Activated CD4-positive, alpha-beta T cell treated with anti-CD3 and anti-CD28 coated beads, Interleukin-2, amount 50 U/mL, for 24 hours (primary cell): ENCODE measurements around the gene OGA.

Experiments
- DNase-seq, 2 donors: peaks; one replicate each; pipeline ENCODE4 v3.0.0-alpha.2; 2020; ENCODE audit warnings: low read depth in 1 of 2, low spot score in 1 of 2

OGA gene

DNA sequence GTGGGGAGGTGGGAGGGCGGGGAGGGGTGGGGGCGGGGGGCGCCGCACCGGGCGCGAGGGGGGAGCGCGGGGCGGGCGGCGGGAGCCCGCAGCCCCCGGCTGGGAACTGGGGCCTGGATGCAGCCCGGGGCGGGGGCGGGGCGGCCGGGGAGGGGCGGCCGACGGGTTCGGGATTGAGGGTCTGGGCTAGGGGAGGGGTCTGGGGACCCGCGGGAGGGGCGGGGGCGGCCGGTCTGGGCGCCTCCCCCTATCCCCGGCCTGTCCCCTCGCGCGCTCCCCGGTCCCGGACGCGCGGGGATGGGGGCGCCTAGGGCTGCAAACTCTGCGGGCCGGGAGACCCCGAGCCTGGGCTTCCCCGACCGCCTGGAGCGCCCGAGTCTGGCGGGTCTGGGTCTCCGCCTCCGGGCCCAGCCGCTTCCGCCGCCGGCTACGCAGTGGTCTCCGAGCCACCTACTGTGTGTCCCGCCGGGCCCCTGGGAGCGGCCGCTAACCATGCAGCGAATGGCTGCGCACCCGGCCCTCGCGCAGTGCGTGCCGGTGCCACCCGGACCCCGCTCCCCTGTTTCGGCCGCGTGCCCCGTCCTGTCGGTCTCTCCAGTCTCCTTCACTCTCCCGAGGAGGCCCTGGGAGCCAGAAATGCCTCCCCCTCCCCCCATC, 42.0 kb downstream of the OGA start:
- DNase-seq: no peak

DNA sequence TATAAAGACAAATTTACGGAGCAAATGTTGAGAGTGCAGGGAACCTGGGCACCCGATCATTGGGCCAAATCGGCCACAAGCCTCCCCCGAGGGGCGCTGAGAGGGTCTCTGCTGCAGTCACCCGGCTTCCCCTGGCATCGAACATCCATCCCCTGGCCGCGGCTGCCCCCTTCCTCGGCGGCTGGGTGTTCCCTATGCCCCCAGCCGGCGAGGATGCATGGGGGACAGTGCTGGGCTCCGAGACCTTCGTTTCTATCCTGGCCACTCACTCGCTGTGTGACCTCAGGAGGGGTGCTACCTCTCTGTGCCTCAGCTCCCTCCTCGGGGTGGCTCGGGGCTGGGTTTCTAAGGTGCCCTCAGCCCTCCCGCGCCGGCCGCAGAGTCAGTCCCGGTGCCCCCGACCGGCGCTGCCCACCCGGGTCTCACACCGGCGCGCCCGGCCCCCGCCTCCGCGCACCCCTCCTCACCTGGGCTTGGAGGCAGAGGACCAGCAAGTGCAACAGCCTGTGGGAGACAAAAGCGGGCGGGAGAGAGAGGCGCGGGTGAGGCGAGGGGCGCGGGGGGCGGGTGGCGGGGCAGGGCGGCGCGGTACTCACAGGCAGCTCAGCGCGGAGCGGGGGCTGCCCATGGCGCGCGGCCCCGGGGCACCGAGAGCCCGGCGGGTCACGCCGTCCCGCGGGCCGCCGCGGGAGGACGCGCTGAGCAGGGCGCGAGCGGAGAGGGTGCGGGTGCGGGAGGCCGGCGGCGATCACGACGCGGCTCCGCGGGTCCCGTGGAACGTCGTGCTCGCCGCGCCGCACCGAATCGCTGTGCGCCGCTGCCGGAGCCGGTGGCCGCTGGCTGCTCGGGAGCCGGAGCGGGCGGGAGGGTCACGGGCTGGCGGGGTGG, 42.7 kb downstream of the OGA start, which contains the start of gene FGF8:
Gene FGF8, minus strand, starts transcription at position 842 of the 888 bp plus-strand sequence. Its CDS starts 214 bp downstream, at position 628.
- DNase-seq: no peak

DNA sequence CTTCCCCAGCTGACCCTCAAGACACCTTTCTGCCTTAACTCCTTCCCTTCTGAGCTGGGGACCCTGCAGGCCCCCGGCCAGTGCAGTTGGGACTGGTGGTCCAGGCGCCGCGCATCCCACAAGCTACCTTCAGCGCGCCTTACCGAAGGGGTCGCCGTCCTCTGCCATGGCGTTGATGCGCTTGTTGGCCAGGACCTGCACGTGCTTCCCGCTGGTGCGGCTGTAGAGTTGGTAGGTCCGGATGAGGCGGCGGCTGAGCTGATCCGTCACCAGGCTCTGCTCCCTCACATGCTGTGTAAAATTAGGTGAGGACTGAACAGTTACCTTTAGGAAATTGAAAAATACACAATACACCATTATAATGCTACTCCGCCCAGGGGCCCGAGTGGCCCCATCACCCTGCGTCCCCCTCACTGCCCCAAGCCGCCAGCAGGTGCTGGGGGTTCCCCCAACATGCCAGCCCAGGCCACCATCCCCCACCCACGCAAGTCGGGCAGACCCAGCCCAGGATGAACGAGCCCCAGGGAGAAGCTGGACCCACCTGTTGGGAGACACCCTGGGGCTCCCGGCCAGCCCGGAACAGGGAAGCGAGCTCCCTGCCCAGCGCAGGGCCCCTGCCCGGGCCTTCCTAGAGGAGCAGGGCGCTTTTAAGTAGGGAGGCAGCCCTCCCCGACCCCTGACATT, 43.5 kb downstream of the OGA start:
- DNase-seq: no peak

- DNase-seq: no peak
These were observed 44.2 kb downstream of the OGA start for GRCh38 chr10:101773923-101774588.

GRCh38 chr10:101772895-101773761, 45.1 kb downstream of the OGA start:
- DNase-seq: no peak

GRCh38 chr10:101772017-101772894, 46.0 kb downstream of the OGA start:
- DNase-seq: no peak

- no peak for DNase-seq
These were observed 46.9 kb downstream of the OGA start for GRCh38 chr10:101771380-101771779.

- DNase-seq: no peak
These were observed 47.7 kb downstream of the OGA start for GRCh38 chr10:101770331-101771215.

DNA sequence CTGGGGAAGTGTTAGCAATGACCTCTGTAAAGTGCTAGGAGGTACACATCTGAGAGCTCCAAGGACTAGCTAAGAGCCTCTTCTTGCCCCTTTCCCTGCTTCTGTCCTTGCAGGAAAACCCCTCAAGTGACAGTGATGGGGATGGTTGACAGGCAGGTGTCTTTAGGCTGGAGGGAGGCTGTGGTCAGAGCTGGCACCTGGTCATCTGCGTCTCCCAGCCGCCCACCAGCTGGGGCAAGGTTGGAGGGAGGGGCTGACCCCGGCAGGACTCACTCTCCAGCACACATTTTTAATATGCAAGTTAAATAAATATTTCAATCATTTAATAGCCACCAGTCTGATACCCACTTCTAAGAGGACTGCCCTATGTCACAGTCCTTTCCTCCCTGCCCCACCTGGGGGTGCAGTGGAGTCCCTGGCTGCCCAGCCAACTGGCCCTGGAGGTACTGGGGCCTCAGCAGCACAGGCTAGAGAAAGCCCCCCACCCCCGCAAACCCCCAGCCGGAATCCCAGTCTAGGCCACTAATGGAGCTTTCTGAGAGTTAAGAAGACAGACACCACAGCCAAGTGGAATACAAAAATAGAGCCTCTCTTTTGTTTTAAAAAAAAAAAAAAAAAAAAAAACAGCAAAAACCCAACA, 48.6 kb downstream of the OGA start:
- DNase-seq: no peak

DNA sequence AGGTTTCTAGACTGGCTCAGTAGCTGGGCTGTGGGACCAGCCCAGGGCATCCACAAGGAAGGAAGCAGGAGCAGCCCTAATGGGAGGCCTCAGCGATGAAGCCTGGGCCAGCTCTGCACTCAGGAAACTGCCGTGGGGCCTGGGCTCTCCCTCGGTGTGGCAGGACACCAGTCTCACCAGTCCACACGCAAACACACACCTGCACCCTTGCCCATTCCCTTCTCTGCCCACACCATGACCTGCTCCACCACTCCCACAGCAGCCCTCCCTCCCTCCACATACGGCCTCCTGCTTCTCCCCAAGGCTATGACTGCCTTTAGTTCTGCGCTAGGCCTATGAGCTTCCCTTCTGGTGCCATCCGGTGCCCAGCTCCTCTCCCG, 49.5 kb downstream of the OGA start:
- DNase-seq: no peak

DNA sequence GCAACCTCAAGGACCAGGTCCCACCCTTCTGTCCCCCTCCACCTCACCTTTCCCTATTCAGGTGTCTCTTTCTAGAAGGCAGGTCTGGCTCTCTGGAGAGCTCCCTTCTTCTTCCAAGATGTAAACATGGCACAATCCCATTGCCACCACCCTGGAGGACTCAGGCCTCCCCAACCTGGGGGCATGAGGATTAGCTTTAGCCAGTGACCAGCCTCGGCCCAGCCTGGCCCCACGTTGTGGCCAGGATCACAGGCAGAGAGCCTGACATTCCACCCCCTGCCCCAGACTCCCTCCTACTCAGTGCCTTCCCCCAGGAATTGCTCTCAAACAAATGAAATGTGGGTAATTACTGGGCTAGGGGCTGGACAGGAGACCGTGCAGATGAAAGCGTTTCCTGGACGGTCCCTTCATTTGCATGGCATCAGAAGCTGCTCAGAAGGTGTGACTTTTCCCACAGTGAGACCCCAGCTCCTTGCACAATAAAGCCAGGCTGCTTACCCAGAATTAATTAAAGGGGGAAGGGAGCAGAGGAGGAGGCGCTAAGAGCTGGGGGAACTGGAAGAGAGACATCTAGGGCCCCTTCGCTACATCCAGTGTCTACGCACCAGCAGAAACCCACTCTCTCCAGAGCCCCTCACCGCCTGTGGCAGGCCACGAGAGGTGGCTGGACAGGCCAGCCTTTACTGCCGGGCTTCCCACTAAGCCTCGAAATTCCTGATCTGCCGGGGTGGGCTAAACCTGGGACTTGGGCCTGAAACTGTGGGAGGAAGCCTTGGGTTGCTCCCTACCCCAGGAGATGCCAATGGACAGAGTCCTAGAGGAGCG, 50.1 kb downstream of the OGA start:
- no peak for DNase-seq

- DNase-seq: no peak
These were observed 50.7 kb downstream of the OGA start for GRCh38 chr10:101767600-101767945.

GRCh38 chr10:101766753-101767599, 51.3 kb downstream of the OGA start:
- no peak for DNase-seq

- DNase-seq: no peak
These were observed 51.9 kb downstream of the OGA start for GRCh38 chr10:101766306-101766705.

DNA sequence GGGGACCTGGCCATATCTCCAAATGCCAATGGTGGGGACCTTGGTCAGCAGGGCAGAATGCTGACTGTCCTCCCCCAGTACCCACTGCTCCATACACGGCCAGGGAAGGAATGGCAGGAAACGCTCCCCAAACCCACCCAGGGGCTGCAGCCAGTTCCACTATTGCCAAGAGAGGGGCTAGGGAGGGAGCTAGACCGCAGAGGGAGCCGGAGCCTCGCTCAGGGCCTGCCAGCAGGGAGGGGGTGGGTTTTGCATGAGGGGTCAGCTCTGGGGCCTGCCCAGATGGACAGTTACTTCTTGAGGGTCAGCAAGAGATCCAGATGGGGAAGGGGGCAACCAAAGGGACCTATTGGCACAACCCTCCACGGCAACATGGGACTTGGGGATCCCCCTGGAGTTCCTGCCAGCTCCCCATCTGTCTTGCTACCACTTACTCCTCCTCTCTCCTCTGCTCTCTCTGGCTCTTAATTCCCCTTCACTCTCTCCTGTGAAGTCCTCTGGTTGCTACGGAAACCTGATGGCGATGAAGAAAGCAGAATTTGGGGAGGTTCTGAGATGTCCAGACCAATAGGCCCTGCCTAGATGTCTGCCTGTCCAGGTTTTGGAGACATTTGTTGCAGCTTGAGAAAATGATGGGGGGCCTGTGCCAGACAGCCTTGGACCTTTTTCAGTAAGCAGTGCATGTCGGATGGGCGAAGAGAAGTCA, 55.0 kb downstream of the OGA start:
- DNase-seq: no peak

GRCh38 chr10:101762736-101763135, 55.5 kb downstream of the OGA start:
- no peak for DNase-seq
